H9 (cell line): ENCODE data around the gene ITGA7. TPM values are rescaled to one million over a fixed set of nuclear protein-coding genes. Genes with fewer than 3 reads are reported as not detected.

Experiments used
- DNase-seq: peaks from one replicate; pipeline ENCODE4 v3.0.0-alpha.2; 2017
- H2AFZ ChIP-seq: one replicate; pipeline ENCODE4 v1.6.1; 2013; ENCODE audit warnings: mild to moderate bottlenecking, low read length, control low read depth, moderate library complexity
- H2AK5ac ChIP-seq: 2 replicates; pipeline ENCODE4 v1.6.1; 2013; ENCODE audit warnings: low read length, control low read depth, mixed read lengths; ENCODE audit not compliant: insufficient read length
- H2BK120ac ChIP-seq: one replicate; pipeline ENCODE4 v1.6.1; 2013; ENCODE audit warnings: low read depth, mild to moderate bottlenecking, low read length, control low read depth, inconsistent platforms; ENCODE audit not compliant: poor library complexity, severe bottlenecking
- H2BK12ac ChIP-seq: 2 replicates; pipeline ENCODE4 v1.6.1; 2013; ENCODE audit warnings: low read length, control low read depth, mixed read lengths, low read depth; ENCODE audit not compliant: insufficient read length
- H2BK15ac ChIP-seq: 2 replicates; pipeline ENCODE4 v1.6.1; 2013; ENCODE audit warnings: low read depth, low read length, control low read depth
- H2BK20ac ChIP-seq: one replicate; pipeline ENCODE4 v1.6.1; 2013; ENCODE audit warnings: low read depth, mild to moderate bottlenecking, low read length, control low read depth, inconsistent platforms; ENCODE audit not compliant: poor library complexity, severe bottlenecking
- H2BK5ac ChIP-seq: 2 replicates; pipeline ENCODE4 v1.6.1; 2013; ENCODE audit warnings: low read length, control low read depth, mixed read lengths; ENCODE audit not compliant: insufficient read length
- H3K14ac ChIP-seq: 2 replicates; pipeline ENCODE4 v1.6.1; 2013; ENCODE audit warnings: low read length, control low read depth; ENCODE audit not compliant: insufficient read depth
- H3K18ac ChIP-seq: 2 replicates; pipeline ENCODE4 v1.6.1; 2013; ENCODE audit warnings: low read depth, mild to moderate bottlenecking, mixed read lengths, low read length, control low read depth; ENCODE audit not compliant: insufficient read length
- H3K23ac ChIP-seq: 2 replicates; pipeline ENCODE4 v1.6.1; 2013; ENCODE audit warnings: low read length, control low read depth, mixed read lengths, low read depth; ENCODE audit not compliant: insufficient read length
- H3K23me2 ChIP-seq: 2 replicates; pipeline ENCODE4 v1.6.1; 2013; ENCODE audit warnings: low read depth, mild to moderate bottlenecking, mixed read lengths, low read length, control low read depth; ENCODE audit not compliant: insufficient read length, poor library complexity, severe bottlenecking
- H3K27ac ChIP-seq: 2 replicates; pipeline ENCODE4 v1.5.1; 2013; ENCODE audit warnings: low read length, control low read depth, mixed read lengths, low read depth; ENCODE audit not compliant: insufficient read length
- H3K27me3 ChIP-seq: 2 replicates; pipeline ENCODE4 v1.6.1; 2013; ENCODE audit warnings: low read length, control low read depth, inconsistent platforms; ENCODE audit not compliant: insufficient read depth
- H3K4ac ChIP-seq: 2 replicates; pipeline ENCODE4 v1.6.1; 2013; ENCODE audit warnings: low read depth, mild to moderate bottlenecking, control low read depth, inconsistent platforms, low read length, moderate library complexity
- H3K4me1 ChIP-seq: 2 replicates; pipeline ENCODE4 v1.6.1; 2013; ENCODE audit warnings: low read length, control low read depth, inconsistent platforms; ENCODE audit not compliant: insufficient read depth
- H3K4me2 ChIP-seq: 2 replicates; pipeline ENCODE4 v1.6.1; 2013; ENCODE audit warnings: low read length, control low read depth, mixed read lengths; ENCODE audit not compliant: insufficient read length, insufficient read depth
- H3K56ac ChIP-seq: 2 replicates; pipeline ENCODE4 v1.6.1; 2013; ENCODE audit warnings: low read depth, mild to moderate bottlenecking, mixed read lengths, low read length, control low read depth; ENCODE audit not compliant: insufficient read length
- H3K79me1 ChIP-seq: 2 replicates; pipeline ENCODE4 v1.6.1; 2013; ENCODE audit warnings: low read depth, mild to moderate bottlenecking, moderate library complexity, low read length, control low read depth, inconsistent platforms; ENCODE audit not compliant: insufficient read depth, poor library complexity, severe bottlenecking
- H3K79me2 ChIP-seq: 2 replicates; pipeline ENCODE4 v1.6.1; 2013; ENCODE audit warnings: low read length, control low read depth, inconsistent platforms; ENCODE audit not compliant: insufficient read depth
- H3K9ac ChIP-seq: 2 replicates; pipeline ENCODE4 v1.6.1; 2013; ENCODE audit warnings: low read length, control low read depth, mixed read lengths; ENCODE audit not compliant: insufficient read length; ENCODE audit errors: extremely low read depth
- H3K9me3 ChIP-seq: one replicate; pipeline ENCODE4 v1.6.1; 2013; ENCODE audit warnings: low read depth, low read length, inconsistent platforms; ENCODE audit not compliant: control insufficient read depth
- H3T11ph ChIP-seq: one replicate; pipeline ENCODE4 v1.6.1; 2013; ENCODE audit warnings: mild to moderate bottlenecking, low read length, control low read depth, inconsistent platforms
- H4K20me1 ChIP-seq: one replicate; pipeline ENCODE4 v1.6.1; 2013; ENCODE audit not compliant: control insufficient read depth, insufficient read length, insufficient read depth
- H4K5ac ChIP-seq: 2 replicates; pipeline ENCODE4 v1.6.1; 2013; ENCODE audit warnings: low read depth, mild to moderate bottlenecking, mixed read lengths, low read length, control low read depth; ENCODE audit not compliant: insufficient read length
- H4K8ac ChIP-seq: replicated peaks from 2 replicates; pipeline ENCODE4 v1.6.1; 2013; ENCODE audit warnings: low read length, control low read depth, mixed read lengths, low read depth; ENCODE audit not compliant: insufficient read length
- H4K91ac ChIP-seq: 2 replicates; pipeline ENCODE4 v1.6.1; 2013; ENCODE audit warnings: low read depth, mild to moderate bottlenecking, moderate library complexity, mixed read lengths, low read length, control low read depth; ENCODE audit not compliant: insufficient read length
- H3K27ac Mint-ChIP-seq, 3 experiments: 2 replicates in 2 of 3; 3 replicates in 1 of 3; pipeline ENCODE4 v1.8.0; 2020 to 2021; ENCODE audit warnings: mixed read lengths in 3 of 3, mild to moderate bottlenecking in 1 of 3, moderate library complexity in 1 of 3
- H3K27me3 Mint-ChIP-seq: 2 replicates; pipeline ENCODE4 v1.8.0; 2021; ENCODE audit warnings: low read depth, mild to moderate bottlenecking, moderate library complexity, mixed read lengths
- H3K36me3 Mint-ChIP-seq, 3 experiments: 2 replicates in 2 of 3; 3 replicates in 1 of 3; pipeline ENCODE4 v1.8.0; 2020 to 2021; ENCODE audit warnings: low read depth in 3 of 3, mixed read lengths in 3 of 3; ENCODE audit not compliant: insufficient read depth in 1 of 3
- H3K4me1 Mint-ChIP-seq, 2 experiments: 2 replicates each; pipeline ENCODE4 v1.8.0; 2020; ENCODE audit warnings: mixed read lengths in 2 of 2
- H3K4me3 Mint-ChIP-seq, 2 experiments: 2 replicates in 1 of 2; 3 replicates in 1 of 2; pipeline ENCODE4 v1.8.0; 2020 to 2021; ENCODE audit warnings: mild to moderate bottlenecking in 2 of 2, mixed read lengths in 2 of 2, moderate library complexity in 1 of 2
- H3K9me3 Mint-ChIP-seq, 2 experiments: 2 replicates in 1 of 2; 3 replicates in 1 of 2; pipeline ENCODE4 v1.8.0; 2020; ENCODE audit warnings: mild to moderate bottlenecking in 2 of 2, mixed read lengths in 2 of 2, moderate library complexity in 1 of 2
- CTCF ChIP-seq: fragments of 200-600 bp; sonication (generic); conservative IDR thresholded peaks from 3 replicates; pipeline ENCODE4 v1.8.0; 2021; ENCODE audit warnings: antibody characterized with exemption, mild to moderate bottlenecking
- WGBS: extraction: QIAGEN DNeasy Blood & Tissue Kit; methylation state at CpG from one replicate; pipeline ENCODE4 v1.1.7; 2013; ENCODE audit warnings: missing lambda C conversion rate, low lambda C conversion rate, mixed read lengths; ENCODE audit not compliant: insufficient read length; ENCODE audit errors: extremely low coverage; 5-methylcytosine and 5-hydroxymethylcytosine counted together
- total RNA-seq: library from RNA; stranded (reverse); gene quantifications from 2 replicates; pipeline ENCODE4 v1.2.1, GENCODE V29; 2021

ITGA7 gene
- total RNA-seq, 1 experiment from 2014 or later: 119 TPM

- Mint-ChIP-seq H3K9me3 (no peaks in the 10 kb centered on the region), H3K4me1 (peaks cover 23 to 33% of the 10 kb centered on the region in 2 experiments), H3K36me3 (peaks cover 21 to 46% (median 46%) of the 10 kb centered on the region in 3 experiments; a peak in 6 of 7 replicates), H3K4me3 (peak overlapping the region; percentile 5; a peak in 2 of 5 replicates), H3K27ac (peak overlapping the region in 2 of 3 experiments; percentile 2 to 62; a peak in 1 of 7 replicates), H3K27me3 (no peaks in the 10 kb centered on the region)
- Histone ChIP-seq H3K4ac (no peak overlapping the region), H3K27me3 (no peaks in the 10 kb centered on the region), H2AK5ac (no peak overlapping the region), H3K56ac (no peak overlapping the region), H3K14ac (no peak overlapping the region), H4K91ac (no peak overlapping the region), H3K18ac (no peak overlapping the region), H3T11ph (no peak overlapping the region), H3K9me3 (no peaks in the 10 kb centered on the region), H4K5ac (no peak overlapping the region), H2BK15ac (no peak overlapping the region), H4K20me1 (no peaks in the 10 kb centered on the region), H3K4me2 (no peak overlapping the region), H3K23me2 (peaks cover 11% of the 10 kb centered on the region), H3K4me1 (peaks cover 3% of the 10 kb centered on the region; the same call in 1 of the 2 replicates), H2BK120ac (no peak overlapping the region), H2BK12ac (no peak overlapping the region), H3K79me1 (peaks cover 7% of the 10 kb centered on the region), H2BK20ac (no peak overlapping the region), H3K79me2 (peaks cover 7% of the 10 kb centered on the region; the same call in 1 of the 2 replicates), H3K27ac (no peak overlapping the region), H2BK5ac (no peak overlapping the region), H2AFZ (no peak overlapping the region), H3K9ac (no peak overlapping the region), H3K23ac (no peak overlapping the region), H4K8ac (no peak overlapping the region)
- no CpG with 5 or more reads among the region's 3 CpGs for WGBS
- no peak for TF ChIP-seq CTCF
- no peak for DNase-seq
These were observed 17.2 kb upstream of the ITGA7 start for GRCh38 chr12:55724940-55725309.
